ENCODE results near the gene SMURF1. TPM values are rescaled to one million over a fixed set of nuclear protein-coding genes. Genes with fewer than 3 reads are reported as not detected.

SMURF1 gene
- total RNA-seq, 1 donor from 2014 or later = 22.1 TPM

GRCh38 chr7:99111591-99111990 is 32.3 kb downstream of the SMURF1 start:
- Mint-ChIP-seq H3K27me3 (no peaks in the 10 kb centered on the region), H3K9me3 (peaks cover 4% of the 10 kb centered on the region), H3K36me3 (peaks cover 26% of the 10 kb centered on the region), H3K27ac (peak overlapping the region; percentile 94), H3K4me3 (peak overlapping the region; percentile 26), H3K4me1 (ENCODE audit: unreplicated experiment) (peaks cover 23% of the 10 kb centered on the region)
- DNase-seq (ENCODE audit: extremely low spot score, unreplicated experiment) = no peak
- TF ChIP-seq, protein P1, sequence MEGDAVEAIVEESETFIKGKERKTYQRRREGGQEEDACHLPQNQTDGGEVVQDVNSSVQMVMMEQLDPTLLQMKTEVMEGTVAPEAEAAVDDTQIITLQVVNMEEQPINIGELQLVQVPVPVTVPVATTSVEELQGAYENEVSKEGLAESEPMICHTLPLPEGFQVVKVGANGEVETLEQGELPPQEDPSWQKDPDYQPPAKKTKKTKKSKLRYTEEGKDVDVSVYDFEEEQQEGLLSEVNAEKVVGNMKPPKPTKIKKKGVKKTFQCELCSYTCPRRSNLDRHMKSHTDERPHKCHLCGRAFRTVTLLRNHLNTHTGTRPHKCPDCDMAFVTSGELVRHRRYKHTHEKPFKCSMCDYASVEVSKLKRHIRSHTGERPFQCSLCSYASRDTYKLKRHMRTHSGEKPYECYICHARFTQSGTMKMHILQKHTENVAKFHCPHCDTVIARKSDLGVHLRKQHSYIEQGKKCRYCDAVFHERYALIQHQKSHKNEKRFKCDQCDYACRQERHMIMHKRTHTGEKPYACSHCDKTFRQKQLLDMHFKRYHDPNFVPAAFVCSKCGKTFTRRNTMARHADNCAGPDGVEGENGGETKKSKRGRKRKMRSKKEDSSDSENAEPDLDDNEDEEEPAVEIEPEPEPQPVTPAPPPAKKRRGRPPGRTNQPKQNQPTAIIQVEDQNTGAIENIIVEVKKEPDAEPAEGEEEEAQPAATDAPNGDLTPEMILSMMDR (conservative IDR thresholded peaks at IDR 0.05) = no peak

DNA sequence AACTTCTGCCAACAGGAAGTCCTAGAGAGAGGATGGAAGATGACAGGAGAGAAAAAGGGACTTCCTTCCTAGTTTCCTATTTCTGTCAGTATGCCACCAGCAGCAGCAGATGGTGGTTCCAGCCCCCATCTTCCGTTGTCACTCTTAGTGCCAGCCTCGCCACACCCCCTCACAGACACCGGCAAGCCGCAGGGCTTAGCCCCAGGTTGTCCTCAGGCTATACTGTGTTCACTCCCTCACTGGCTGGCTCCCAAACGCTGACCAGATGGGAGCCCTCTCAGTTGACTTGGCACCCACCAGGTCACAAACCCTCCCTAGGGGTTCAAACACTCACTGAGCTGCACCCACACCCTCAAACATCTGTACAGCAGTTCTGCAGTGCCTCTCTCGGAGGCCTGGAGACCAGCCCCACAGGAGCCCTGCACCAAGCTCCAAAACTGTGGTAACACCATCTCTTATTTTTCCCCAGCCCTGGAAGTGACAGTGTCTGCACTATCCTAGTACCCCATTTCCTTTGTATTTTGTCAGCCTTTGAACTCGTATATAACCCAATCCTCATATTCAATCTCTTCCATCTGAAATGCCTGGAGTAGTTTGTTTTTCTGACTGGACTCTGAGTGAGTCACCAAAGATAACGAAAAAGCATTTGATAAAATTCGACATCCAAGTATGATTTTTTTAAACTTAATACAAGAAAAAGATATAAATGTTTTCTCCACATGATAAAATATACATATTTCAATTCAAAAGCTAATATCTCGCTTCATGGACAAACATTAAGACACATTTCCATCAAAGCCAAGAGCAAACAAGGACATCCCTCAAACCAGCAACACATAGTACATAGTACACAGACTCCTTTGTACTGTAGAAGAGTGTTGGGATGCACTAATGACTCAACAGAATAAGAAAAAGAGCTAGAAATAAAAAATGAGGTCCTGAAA is 34.5 kb downstream of the SMURF1 start:
- Mint-ChIP-seq H3K4me3 (no peak overlapping the region), H3K27me3 (no peaks in the 10 kb centered on the region), H3K36me3 (peaks cover 20% of the 10 kb centered on the region), H3K9me3 (peaks cover 4% of the 10 kb centered on the region), H3K27ac (no peak overlapping the region), H3K4me1 (ENCODE audit: unreplicated experiment) (peaks cover 30% of the 10 kb centered on the region)
- no peak for DNase-seq (ENCODE audit: extremely low spot score, unreplicated experiment)
- TF ChIP-seq, protein P1 (conservative IDR thresholded peaks at IDR 0.05) = no peak

DNA sequence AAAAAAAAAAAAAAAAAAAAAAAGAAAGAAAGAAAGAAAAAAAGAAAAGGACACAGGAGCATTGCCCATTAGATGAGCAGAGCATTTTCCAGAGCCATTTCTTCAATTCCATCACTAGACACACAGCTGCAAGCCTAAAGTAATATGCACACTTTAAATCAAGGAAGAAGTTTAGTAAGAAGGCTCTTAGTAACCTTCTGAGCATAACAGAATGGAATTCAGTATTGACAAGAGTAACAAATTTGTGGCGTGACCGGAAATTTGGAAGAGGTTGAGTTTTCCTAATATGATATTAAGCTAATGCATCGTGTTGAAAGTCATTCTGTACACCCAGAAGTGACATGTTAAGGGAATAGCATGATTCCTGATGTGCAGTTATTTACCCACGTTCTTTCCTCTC is 35.3 kb downstream of the SMURF1 start:
- Mint-ChIP-seq H3K27ac (no peak overlapping the region), H3K4me1 (ENCODE audit: unreplicated experiment) (peaks cover 33% of the 10 kb centered on the region), H3K9me3 (peaks cover 4% of the 10 kb centered on the region), H3K4me3 (no peak overlapping the region), H3K27me3 (no peaks in the 10 kb centered on the region), H3K36me3 (peaks cover 17% of the 10 kb centered on the region)
- TF ChIP-seq, protein P1 (conservative IDR thresholded peaks at IDR 0.05) = no peak
- DNase-seq (ENCODE audit: extremely low spot score, unreplicated experiment) = no peak

DNA sequence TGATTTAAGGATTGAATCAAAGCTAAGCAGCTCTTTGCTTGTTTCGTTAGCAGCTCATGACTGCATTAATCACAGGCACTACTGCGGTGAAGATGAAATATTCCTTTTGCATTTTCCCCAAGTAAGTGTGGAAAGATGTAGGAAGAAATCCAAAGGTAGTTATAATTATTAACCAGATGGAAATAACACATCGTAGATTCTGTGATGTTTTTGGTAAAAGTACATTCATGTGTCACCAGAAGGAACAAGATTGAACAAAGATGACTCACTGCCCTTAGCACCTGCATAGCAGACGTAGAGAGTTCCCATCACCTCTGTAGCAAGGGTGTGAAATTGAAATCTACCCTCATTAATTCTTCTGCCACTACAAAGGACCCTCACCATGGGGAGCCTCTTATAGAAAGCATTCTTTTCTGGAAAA is 37.1 kb downstream of the SMURF1 start:
- Mint-ChIP-seq H3K27me3 (no peaks in the 10 kb centered on the region), H3K4me3 (no peak overlapping the region), H3K4me1 (ENCODE audit: unreplicated experiment) (peaks cover 29% of the 10 kb centered on the region), H3K27ac (no peak overlapping the region), H3K9me3 (no peaks in the 10 kb centered on the region), H3K36me3 (peaks cover 5% of the 10 kb centered on the region)
- TF ChIP-seq, protein P1 (conservative IDR thresholded peaks at IDR 0.05) = no peak
- no peak for DNase-seq (ENCODE audit: extremely low spot score, unreplicated experiment)

DNA sequence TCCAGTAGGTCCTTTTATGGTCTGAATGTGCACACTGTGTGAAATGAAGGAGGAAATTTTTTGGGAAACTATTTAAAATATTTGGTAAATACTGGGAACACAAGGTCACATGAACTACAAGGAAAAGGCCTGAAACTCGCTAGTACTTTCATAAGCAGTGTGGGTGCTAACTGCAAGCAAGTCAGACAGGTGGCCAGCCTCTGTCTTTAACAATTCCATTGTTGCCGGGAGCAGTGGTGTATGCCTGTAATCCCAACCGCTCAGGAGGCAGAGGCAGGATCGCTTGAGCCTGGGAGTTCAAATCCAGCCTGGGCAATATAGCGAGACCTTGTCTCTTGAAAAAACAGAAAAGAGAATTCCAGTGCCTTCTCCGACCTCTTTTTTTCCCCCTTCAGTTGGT is 37.5 kb downstream of the SMURF1 start:
- no peak for DNase-seq (ENCODE audit: extremely low spot score, unreplicated experiment)

More for the DNA sequence above, 37.5 kb downstream of the SMURF1 start:
- Mint-ChIP-seq H3K9me3 (no peaks in the 10 kb centered on the region), H3K4me1 (ENCODE audit: unreplicated experiment) (peaks cover 25% of the 10 kb centered on the region), H3K27me3 (no peaks in the 10 kb centered on the region), H3K4me3 (no peak overlapping the region), H3K27ac (no peak overlapping the region), H3K36me3 (peaks cover 1% of the 10 kb centered on the region)
- TF ChIP-seq, protein P1 (conservative IDR thresholded peaks at IDR 0.05) = no peak
